ENCODE data around the gene ZCCHC24. TPM values are rescaled to one million over a fixed set of nuclear protein-coding genes. Genes with fewer than 3 reads are reported as not detected.

ZCCHC24 gene
- total RNA-seq, 1 donor from 2014 or later: 41.9 TPM

- DNase-seq: peak; percentile 87
These were observed 47.7 kb downstream of the ZCCHC24 start for GRCh38 chr10:79397575-79398303.

GRCh38 chr10:79397051-79397450 is 48.4 kb downstream of the ZCCHC24 start:
- DNase-seq: peak; percentile 72

GRCh38 chr10:79396520-79396919 is 48.9 kb downstream of the ZCCHC24 start:
- no peak for DNase-seq

- no peak for DNase-seq
These were observed 50.8 kb downstream of the ZCCHC24 start for GRCh38 chr10:79394664-79395063.

GRCh38 chr10:79393924-79394610 is 51.4 kb downstream of the ZCCHC24 start:
- DNase-seq: no peak

GRCh38 chr10:79393221-79393923 is 52.1 kb downstream of the ZCCHC24 start:
- DNase-seq: no peak

GRCh38 chr10:79392506-79393176 is 52.8 kb downstream of the ZCCHC24 start:
- DNase-seq: no peak

- no peak for DNase-seq
These were observed 53.4 kb downstream of the ZCCHC24 start for GRCh38 chr10:79392020-79392398.

- no peak for DNase-seq
These were observed 54.0 kb downstream of the ZCCHC24 start for GRCh38 chr10:79391231-79392019.

GRCh38 chr10:79390551-79391229 is 54.7 kb downstream of the ZCCHC24 start:
- DNase-seq: no peak

GRCh38 chr10:79390057-79390456 is 55.4 kb downstream of the ZCCHC24 start:
- DNase-seq: no peak

GRCh38 chr10:79387974-79388850 is 57.2 kb downstream of the ZCCHC24 start:
- DNase-seq: no peak

GRCh38 chr10:79387466-79387973 is 57.9 kb downstream of the ZCCHC24 start:
- DNase-seq: no peak

- DNase-seq: no peak
These were observed 58.6 kb downstream of the ZCCHC24 start for GRCh38 chr10:79386637-79387465.

GRCh38 chr10:79385804-79386531 is 59.5 kb downstream of the ZCCHC24 start:
- no peak for DNase-seq

GRCh38 chr10:79385392-79385795 is 60.0 kb downstream of the ZCCHC24 start:
- DNase-seq: no peak

- no peak for DNase-seq
These were observed 60.5 kb downstream of the ZCCHC24 start for GRCh38 chr10:79384773-79385391.
